HL-60 (cell line): Measurements from ENCODE around the gene ACP3.
"Not testable (repeated sequence)": the region's sequence is repeated elsewhere in the genome, so short reads cannot be mapped to it uniquely, and the experiment has no call there.

Experiments
- DNase-seq, 2 experiments: peaks; one replicate each; pipeline ENCODE4 v3.0.0-alpha.2; 2010 to 2020; ENCODE audit warnings: low read depth in 1 of 2, low spot score in 1 of 2
- H3K27ac ChIP-seq: fragments of 250-450 bp; sonication (Bioruptor Pico); replicated peaks from 2 replicates; pipeline ENCODE4 v1.5.1; 2020; ENCODE audit warnings: mild to moderate bottlenecking, moderate library complexity
- H3K27me3 ChIP-seq: fragments of 250-450 bp; sonication (Bioruptor Pico); 2 replicates; pipeline ENCODE4 v1.5.1; 2021; ENCODE audit warnings: mild to moderate bottlenecking, moderate library complexity; ENCODE audit not compliant: insufficient read depth, poor library complexity, severe bottlenecking
- H3K4me3 ChIP-seq: replicated peaks from 2 replicates; pipeline ENCODE4 v1.5.1; 2011; ENCODE audit warnings: mild to moderate bottlenecking, control low read depth, low read length; ENCODE audit not compliant: insufficient read depth
- GABPA ChIP-seq: IDR thresholded peaks from 2 replicates; pipeline ENCODE4 v1.6.1; 2012; ENCODE audit warnings: low read depth
- POLR2AphosphoS5 ChIP-seq: IDR thresholded peaks from 2 replicates; pipeline ENCODE4 v1.6.1; 2012; ENCODE audit warnings: low read depth
- REST ChIP-seq: IDR thresholded peaks from 2 replicates; pipeline ENCODE4 v1.6.1; 2012; ENCODE audit warnings: low read depth; ENCODE audit not compliant: insufficient replicate concordance
- SPI1 ChIP-seq: IDR thresholded peaks from 2 replicates; pipeline ENCODE4 v1.6.1; 2012; ENCODE audit warnings: low read depth, mild to moderate bottlenecking, borderline replicate concordance
- TF ChIP-seq, protein P1 (sequence below): IDR thresholded peaks from one replicate; pipeline ENCODE4 v1.5.1; 2011; ENCODE audit warnings: low read length, control low read depth, inconsistent platforms; ENCODE audit not compliant: insufficient read depth

Gene ACP3

DNA sequence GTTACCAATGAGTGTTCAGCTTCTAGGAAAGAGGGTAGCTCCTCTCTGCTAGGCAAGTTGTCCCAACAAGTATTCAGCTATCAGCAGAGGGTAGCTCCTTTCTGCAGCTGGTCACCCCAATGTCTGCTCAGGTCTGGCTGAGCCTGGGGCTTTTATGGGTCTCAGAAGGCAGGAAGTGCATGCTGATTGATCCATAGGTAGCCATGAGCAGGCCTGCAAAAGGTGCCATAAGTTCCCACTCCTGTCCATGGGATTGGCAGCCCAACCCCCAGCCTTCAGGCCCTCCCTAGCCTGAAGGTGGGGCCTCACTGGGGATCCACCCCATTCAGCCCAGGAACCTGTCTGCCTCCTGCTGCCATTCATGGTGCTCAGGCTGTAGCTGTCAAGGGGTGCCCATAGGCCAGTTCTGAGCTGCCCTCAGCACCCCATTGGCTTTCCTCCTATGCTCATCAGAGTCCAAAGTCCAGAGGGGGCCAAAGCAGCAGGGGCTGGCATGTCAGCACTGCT, 65.5 kb downstream of the ACP3 start:
- no peak overlapping the region for H3K4me3 ChIP-seq
- no peak overlapping the region for H3K27ac ChIP-seq
- DNase-seq, result no peak
- no peaks in the 10 kb centered on the region for H3K27me3 ChIP-seq
- TF ChIP-seq REST, result no peak
- TF ChIP-seq GABPA, result no peak
- TF ChIP-seq POLR2AphosphoS5, result no peak
- TF ChIP-seq SPI1, result no peak
- TF ChIP-seq, protein P1, sequence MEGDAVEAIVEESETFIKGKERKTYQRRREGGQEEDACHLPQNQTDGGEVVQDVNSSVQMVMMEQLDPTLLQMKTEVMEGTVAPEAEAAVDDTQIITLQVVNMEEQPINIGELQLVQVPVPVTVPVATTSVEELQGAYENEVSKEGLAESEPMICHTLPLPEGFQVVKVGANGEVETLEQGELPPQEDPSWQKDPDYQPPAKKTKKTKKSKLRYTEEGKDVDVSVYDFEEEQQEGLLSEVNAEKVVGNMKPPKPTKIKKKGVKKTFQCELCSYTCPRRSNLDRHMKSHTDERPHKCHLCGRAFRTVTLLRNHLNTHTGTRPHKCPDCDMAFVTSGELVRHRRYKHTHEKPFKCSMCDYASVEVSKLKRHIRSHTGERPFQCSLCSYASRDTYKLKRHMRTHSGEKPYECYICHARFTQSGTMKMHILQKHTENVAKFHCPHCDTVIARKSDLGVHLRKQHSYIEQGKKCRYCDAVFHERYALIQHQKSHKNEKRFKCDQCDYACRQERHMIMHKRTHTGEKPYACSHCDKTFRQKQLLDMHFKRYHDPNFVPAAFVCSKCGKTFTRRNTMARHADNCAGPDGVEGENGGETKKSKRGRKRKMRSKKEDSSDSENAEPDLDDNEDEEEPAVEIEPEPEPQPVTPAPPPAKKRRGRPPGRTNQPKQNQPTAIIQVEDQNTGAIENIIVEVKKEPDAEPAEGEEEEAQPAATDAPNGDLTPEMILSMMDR, result no peak

DNA sequence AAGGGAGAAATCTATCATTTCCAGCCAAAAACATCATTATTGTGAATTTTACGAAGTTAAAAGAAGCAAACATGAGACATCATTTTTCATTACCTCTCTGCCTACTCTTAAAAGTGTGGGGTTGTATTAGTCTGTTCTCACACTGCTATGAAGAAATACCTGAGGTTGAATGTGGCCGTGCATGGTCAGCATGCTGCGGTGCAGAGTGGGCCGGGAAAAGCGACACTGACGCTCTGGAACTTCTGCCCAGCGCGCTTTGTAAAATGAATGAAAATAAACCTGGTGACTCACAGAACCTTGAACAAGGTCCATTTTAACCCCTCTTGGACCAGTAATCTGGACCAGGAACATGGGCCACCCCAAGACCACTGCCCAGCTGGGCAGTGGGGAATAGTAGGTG, 69.1 kb downstream of the ACP3 start:
- H3K27me3 ChIP-seq, result no peaks in the 10 kb centered on the region
- TF ChIP-seq GABPA (no peak), SPI1 (no peak), REST (no peak), POLR2AphosphoS5 (no peak)
- TF ChIP-seq, protein P1, result no peak
- H3K27ac ChIP-seq, result no peak overlapping the region
- no peak for DNase-seq
- no peak overlapping the region for H3K4me3 ChIP-seq

GRCh38 chr3:132392675-132393074, 75.5 kb downstream of the ACP3 start:
- H3K27me3 ChIP-seq, DNase-seq, H3K27ac ChIP-seq, H3K4me3 ChIP-seq: not testable (repeated sequence)

DNA sequence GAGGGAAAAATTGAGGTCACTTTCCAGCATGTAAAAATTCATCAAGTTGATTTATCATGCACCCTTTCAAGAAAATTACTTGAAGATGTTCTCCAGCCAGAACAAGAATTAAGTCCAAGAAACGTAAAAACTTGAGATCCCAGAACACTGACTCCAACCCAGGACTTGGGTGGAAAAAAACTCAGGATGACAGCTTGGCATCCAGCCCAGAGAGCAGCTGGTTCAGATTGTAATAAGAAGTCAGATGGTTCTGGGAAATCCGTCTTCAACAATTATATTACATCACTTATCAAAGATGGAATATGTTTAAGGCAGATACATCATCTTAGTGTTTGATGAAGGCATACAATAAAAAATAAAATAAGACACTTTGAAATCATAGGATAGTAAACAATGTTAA, 77.1 kb downstream of the ACP3 start:
- H3K4me3 ChIP-seq, result no peak overlapping the region
- TF ChIP-seq REST (no peak), GABPA (no peak), POLR2AphosphoS5 (no peak), SPI1 (no peak)
- TF ChIP-seq, protein P1, result no peak
- H3K27ac ChIP-seq, result no peak overlapping the region
- no peak for DNase-seq
- H3K27me3 ChIP-seq, result no peaks in the 10 kb centered on the region
